Sigmoid colon (tissue), 4 donors: ENCODE measurements around the gene PDGFD.

Experiments
- CTCF ChIP-seq, 4 experiments: fragments of 450-650 bp in 3 of 4; fragments of 200-600 bp in 1 of 4; IDR thresholded peaks; one replicate each; pipeline ENCODE4 v1.5.1; 2016 to 2019; ENCODE audit warnings: antibody characterized with exemption in 4 of 4, mild to moderate bottlenecking in 3 of 4, moderate library complexity in 2 of 4
- EP300 ChIP-seq, 4 donors: sonication (generic); formaldehyde crosslinking; IDR thresholded peaks; one replicate each; pipeline ENCODE4 v1.6.1; 2017; ENCODE audit warnings: antibody characterized with exemption in 4 of 4
- POLR2A ChIP-seq, 2 donors: fragments of 450-650 bp; IDR thresholded peaks; one replicate each; pipeline ENCODE4 v1.6.1; 2016; ENCODE audit warnings: antibody characterized with exemption in 2 of 2, mild to moderate bottlenecking in 2 of 2, moderate library complexity in 2 of 2
- POLR2AphosphoS5 ChIP-seq, 4 donors: sonication (generic); formaldehyde crosslinking; IDR thresholded peaks; one replicate each; pipeline ENCODE4 v1.6.1; 2017; ENCODE audit warnings: antibody characterized with exemption in 4 of 4

GRCh38 chr11:104129145-104129544, 34.8 kb downstream of the PDGFD start:
- TF ChIP-seq POLR2AphosphoS5 (IDR thresholded peaks at IDR 0.05) (no peak), CTCF (IDR thresholded peaks at IDR 0.05) (no peak), POLR2A (IDR thresholded peaks at IDR 0.05) (no peak), EP300 (IDR thresholded peaks at IDR 0.05) (no peak)
